HG03196 (cell line): ENCODE measurements around the gene GRB7.

Experiments
- ATAC-seq: cut with Tn5 transposase; IDR thresholded peaks from one replicate; pipeline ENCODE4 v1.9.1; 2021; ENCODE audit not compliant: unreplicated experiment

Gene GRB7

DNA sequence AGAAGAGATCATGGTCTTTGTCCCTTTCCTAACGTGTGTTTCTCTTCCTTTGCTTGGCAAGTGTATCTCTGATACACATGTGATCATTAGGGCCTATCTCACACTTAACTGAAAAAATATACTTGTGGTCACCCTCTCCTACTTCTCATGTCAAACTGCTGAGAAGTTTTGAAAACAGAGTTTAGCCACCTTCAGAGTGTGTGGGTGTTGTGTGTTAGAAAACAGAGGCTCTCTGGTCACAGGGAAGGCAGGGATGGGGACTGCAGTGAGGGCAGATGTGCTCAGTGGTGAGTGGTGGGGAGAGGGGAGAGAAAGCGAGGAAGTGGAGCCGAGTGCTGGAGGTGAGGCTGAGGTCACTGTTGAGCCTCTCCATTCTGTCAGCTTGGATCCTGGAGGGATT, 29.4 kb downstream of the GRB7 start:
- no peak for ATAC-seq

DNA sequence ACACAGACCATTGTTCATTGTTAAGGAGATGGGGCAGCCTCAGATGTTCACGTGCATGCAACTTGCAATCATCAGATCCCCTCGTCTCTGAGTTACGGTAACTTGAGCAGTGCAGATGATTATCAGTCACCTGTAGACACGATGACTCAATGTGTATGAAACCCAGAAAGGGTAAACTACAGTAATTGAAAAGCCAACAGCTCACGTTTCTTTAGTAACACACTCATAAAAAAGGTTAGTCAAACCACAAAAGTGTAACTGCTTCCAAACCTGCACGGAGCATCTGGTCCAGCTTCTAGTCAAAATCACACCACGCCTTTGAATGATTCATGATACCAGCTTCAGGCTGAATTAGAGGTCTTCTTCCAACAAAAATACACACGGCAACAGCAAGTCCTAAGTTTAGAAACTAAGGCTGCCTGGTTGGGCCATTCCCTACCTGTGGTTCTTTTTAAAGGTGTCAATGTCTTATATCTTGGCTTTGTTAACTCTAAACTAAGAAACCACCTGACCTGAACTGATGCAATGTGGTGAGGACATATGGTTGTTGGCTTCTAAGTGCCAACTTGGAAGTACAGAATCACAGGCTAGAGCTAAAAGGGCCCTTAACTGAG, 32.3 kb downstream of the GRB7 start:
- peak; percentile 49 for ATAC-seq

DNA sequence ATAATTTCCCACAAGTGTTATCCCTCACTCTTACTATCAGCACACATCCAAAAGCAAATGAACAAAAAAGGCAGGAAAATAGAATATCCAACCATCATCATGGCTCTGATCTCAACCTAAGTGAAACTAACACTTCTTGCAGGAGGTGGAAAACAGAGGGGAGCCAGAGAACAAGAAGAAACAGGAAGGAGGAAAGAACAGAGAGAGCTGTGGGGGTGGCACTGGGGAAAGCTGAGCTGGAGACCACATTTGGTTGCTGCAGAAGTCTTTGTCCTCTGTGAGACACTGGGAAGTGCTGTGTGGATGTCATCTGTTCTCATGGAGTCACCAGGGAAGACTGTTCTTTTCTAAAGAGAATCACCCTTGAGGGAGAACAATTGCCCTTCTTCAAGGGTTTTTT, 34.7 kb downstream of the GRB7 start:
- ATAC-seq, result no peak

DNA sequence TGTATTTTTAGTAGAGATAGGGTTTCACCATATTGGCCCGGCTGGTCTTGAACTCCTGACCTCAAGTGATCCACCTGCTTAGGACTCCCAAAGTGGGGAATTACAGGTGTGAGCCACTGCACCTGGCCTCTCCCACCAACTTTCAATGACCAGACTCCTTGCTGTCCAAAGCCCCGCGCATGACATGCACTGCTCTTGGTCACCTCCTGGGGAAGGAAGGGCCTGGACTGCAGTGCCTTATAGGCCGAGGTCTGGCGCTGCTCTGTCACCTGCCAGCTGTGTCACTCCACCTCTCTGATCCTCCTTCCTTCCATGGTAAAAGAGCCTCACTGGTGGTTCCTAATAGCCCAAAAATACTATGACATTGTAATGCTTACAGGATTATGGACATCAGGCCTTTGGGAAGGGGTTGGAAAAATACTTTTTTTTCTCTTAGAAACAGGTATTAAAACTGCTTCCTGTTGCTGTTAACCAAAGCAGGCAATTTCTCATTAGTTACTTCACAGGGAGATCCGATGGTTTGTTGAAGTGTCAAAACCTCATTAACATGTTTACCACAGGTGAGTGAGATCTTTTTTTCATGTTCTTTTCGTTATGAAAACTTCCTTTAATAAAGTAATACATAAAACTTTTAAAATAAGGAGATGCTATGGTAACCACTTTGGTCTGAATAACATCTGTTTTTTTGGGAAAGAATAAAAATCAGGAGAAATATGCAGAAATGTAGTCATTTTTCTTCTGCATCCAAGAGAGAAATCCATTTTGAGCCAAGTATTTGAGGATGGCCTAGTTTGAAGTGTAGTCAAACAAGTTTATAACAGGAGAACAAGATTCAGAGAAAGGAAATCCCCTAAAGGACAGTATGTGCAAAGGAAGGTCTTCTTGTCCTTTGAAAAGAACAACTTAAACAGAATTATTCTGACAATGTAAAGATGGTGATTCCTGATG, 35.5 kb downstream of the GRB7 start:
- no peak for ATAC-seq

DNA sequence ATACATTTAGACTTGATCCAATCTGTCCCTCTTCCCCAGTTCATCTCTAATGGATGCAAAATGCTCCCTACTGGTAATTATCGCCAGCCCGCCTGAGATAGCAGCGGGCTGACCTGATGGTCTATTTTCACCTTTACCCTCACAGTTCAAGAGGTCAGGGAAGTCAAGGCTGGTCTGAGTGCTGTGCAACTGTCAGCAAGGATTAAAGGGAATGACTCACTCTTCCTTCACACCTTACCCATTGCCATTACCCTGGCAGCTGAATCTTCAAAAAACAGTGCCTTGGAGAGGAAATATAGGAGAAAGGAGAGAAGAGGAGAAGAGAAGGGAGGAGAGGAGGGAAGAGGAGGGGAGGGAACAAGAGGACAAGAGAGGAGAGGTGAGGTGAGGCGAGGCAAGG, 36.3 kb downstream of the GRB7 start:
- no peak for ATAC-seq

DNA sequence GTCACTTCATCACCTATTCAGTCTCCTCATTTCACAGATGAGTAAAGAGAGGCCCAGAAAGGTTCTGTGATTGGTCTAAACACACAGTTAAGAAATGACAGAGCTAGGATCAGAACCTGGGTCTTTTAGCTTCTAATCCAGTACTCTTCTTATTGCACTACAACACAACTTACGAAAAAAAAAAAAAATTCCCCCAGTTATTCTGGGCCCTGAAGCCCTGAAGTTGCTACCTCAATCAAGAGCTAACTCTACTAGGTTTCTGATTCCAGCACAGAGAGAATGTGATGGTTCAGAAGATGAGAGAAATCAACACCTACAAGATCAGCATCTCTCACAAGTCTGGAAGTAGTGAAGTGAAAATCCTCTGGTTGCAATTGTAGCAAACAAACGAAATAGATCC, 37.3 kb downstream of the GRB7 start:
- no peak for ATAC-seq

DNA sequence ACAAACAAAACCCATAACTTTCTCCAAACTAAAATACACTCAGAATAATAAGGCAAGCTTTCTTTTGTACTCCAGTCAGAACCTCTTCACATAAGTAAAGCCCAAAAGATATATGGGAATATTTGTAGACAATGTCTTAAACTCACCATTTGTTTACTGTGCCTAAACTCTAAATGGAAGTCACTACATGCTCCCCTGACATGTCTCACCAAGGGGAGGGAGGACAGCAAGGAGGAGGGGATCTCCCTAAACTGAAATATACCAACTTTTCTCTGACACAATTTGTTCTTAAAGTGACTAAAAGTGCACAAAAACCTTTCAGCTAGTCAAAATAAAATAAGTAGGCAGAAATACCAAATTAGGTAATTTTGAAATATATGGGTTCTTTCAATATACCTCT, 38.5 kb downstream of the GRB7 start:
- ATAC-seq, result no peak

DNA sequence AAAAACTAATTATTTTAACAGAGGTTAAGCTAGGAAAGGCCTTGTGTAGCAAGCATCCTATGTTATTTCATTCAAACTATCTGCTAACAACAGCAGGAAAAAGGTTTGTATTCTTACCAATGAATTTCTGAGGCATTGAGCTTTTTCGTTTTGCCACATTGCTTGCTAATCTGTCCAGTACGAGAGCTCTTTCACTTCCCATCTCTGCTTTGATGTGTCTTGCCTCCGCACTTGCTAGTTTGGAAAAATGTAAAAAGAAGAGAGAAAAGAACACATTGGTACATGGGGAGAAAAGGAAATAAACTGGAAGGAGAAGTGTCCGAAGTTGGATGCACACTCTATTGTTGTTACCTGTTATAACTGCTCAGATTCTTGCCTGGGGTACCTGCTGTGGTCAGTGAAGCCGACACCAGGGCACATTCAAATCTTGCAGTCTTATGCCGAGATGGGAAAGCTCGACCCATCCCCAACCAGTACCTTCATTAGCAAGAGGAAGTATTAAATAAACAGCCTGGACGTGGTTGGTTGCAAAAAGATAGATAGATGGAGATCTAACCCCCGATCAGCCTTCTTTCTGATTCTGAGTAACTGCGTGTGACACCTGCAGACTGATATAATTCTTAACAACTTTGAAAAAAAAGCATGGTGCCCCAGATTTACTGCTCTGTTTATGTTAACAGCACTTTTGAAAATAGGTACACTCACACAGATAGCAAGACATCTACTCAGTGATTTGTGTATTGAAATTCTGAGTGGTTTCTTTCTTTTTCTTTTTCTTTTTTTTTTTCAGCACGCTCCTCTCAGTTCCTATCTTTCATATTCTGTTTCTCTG, 40.0 kb downstream of the GRB7 start:
- peak; percentile 42 for ATAC-seq

DNA sequence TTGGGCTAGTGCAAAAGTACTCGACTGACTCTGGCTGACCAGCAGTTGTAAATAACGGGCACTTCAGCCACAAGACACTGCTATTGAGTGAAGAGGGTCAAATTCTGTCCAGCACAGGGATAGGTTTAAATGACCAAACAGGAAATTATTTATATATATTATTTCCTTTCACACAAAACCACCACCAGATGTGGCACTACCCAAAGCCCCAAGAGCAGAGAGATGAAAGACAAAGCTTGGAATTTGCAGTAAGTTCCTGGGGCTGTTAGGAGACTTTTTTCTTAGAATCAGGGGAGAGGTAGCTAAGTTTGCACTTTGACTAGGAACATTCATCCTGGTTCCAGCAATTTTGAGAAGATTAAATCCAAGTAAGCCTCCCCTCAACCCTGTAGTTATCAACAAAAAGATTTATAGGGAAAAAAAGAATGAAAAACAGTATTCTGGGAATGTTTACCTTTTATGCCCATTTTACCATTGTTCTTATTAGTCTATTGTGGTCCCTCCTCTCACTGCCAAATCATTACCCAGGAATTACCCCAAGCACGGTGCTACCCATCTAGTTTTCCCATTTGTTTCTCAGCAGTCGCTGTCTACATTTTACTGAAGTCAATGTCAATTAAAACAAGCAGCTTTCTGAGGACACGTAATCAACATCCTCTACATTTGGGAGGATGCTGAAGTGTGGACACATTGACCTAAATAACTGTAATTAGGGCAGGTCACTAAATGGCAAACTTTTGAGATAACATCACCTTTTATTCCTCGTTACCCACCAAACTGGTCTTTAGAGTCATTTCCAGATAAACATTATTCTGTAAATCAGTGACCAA, 43.5 kb downstream of the GRB7 start:
- ATAC-seq, result no peak

DNA sequence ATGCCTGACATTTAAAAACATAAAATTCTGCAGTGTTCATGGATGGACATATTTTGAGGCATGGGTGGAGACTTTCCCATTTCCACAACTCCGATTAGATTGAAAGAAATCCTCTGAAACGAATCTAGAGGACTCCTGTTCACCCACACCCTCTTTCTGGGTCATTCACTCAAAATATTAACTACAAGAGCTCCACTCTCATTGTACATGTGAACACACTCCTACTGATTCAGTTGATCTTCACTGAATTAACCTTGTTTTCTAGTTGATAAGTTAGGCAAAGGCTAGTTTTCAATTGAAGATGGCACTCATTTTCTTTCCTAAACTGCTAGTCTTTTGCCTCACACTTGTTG, 44.1 kb downstream of the GRB7 start:
- ATAC-seq, result no peak

DNA sequence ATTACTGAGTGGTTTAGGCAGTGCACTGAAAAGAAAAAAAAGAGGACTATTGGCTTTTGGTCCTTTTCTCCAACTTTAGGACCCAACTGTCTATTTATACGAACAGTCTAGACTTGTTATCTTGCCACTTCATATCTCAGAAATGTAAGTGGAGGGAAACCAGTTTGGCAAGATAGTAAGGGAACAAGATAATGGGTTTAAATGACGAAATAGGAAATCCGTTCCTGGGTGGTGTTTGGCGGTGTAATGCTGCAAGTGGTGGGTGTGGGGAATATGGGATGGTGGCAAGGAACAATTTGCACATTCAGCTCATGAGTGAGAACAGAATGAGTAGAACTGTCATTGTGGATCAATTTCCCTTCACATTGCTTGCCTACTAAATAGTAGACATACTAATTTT, 44.7 kb downstream of the GRB7 start:
- no peak for ATAC-seq

DNA sequence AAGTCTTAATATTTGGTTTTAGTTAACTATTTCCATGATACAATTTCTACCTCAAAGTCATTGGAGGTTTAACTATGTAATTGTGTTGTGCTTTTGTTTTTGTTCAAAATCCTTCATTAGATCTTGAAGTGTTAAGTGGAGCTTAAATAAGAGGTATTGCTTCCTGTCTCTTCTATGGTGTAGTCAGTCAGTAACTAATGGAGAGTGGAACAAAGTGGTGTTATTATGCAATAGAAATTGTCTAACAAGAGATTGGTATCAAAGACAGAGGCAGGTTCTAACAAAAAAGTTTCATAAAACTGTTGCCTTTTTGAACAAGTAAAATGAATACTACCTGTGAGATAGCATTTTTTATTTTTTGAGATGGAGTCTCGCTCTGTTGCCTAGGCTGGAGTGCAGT, 45.2 kb downstream of the GRB7 start:
- no peak for ATAC-seq

DNA sequence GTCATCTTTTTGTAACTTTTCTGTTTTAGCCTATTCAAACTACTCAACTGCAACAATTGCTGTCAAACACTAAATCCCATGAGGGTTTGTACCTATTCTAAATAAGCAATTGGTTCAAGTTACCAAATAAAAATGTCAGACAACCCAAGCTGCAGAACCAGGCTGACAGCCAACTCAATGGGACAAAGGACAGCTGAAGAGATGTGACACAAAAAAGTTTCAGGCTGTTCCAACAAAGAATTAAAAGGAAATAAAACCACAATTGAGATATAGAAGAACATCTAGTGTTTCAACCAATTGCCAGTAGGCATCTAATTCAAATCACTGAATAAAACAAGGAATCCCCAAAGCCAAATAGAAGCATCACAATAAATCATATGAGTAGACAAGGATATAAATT, 49.3 kb downstream of the GRB7 start:
- no peak for ATAC-seq

DNA sequence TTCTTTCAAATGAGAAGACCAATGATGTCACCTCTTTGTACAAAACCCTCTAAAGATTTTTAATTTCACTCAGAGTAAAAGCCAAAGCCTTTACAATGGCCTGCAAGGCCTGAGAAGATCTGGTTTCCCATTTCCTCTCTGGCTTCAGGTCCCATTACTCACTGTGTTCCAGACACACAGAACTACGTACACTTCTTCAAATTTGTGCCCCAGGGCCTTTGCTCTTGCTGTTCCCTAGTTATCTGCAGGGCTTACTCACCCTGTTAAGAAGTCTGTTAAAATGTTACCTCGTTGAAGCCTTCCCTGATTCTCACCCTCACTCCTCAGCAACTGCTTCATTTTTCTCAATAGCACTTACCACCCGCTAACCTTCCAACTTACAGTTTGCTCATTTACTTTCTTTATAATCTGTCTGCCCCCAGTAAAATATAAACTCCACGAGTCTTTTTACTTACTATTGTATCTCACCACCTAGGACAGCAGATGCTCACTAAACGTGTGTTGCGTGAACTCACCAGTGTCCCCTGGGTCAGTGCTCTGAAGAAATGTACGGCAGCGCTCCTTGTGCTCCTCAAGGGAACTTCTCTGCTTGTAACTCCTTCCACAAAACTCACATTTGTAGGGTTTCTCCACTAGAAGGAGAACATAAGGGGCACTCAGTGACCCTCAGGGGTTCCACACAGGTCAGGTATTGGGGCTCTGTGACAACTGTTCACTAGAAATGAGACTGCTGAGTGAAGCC, 50.2 kb downstream of the GRB7 start:
- ATAC-seq, result no peak

DNA sequence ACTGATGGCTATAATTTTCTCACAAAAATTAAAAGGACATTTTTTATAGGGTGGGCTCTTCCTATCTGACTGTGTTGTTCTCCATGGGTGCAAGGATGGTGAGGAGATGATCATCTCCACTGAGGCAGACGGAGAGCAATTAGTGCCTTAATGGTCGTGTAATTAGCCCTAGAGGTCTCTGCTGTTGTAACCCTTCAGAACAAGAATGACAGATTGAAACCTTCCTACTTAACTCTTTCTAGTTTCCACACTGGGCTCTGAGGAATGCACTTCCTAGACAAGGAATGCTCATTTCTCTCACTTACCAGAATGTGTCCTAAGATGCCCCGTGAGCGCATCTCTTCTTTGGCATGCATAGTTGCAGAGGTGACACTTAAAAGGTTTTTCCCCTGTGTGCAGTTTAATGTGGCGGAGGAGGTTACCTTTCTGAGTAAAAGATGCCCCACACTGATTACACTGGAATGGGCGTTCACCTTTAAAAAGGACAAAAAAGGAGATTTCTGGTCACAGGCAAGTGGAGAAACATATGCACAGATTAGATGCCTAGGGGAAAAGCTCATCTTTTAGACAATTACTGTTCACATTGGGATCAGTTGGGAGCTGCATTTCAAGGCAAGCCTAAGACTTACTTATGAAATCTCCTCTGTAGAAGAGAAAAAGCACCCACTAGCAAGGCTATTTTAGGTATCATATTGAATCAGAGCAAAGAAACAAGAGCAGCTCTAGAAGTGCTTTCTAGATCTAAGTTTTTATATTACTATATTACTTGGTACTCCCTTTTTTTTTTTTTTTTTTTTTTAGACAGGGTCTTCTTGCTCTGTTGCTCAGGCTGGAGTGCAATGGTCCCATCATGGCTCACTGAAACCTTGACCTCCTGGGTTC, 53.6 kb downstream of the GRB7 start:
- no peak for ATAC-seq

DNA sequence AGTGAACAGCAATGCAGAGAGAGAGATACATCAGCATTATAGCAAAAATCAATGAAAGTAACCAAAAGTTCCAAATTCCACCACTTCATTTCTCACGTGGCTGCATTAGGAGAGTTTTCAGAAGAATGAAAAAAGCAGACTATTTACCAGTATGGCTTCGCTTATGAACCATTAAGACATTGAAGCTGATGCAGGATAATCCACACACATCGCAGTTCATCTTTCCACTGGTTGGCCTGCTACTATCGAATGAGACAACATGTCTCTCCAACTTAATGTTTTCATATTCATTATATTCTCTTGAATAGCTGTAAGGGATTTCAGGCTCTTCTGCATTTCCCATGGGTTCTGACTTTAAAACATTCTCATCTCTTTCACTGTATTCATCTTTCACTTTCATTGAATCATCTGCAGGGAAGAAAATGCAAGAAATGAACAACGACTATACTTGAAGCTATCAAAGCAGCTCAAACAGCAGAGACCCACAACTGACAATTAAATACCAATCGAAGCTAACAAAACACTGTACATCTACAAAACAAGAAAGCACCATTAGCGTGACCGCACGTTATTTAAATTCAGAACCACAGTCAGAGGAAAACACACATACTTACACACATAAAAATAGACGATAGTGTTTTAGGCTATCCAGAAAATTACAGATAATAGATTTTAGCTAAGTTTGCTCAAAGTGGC, 54.9 kb downstream of the GRB7 start:
- no peak for ATAC-seq

DNA sequence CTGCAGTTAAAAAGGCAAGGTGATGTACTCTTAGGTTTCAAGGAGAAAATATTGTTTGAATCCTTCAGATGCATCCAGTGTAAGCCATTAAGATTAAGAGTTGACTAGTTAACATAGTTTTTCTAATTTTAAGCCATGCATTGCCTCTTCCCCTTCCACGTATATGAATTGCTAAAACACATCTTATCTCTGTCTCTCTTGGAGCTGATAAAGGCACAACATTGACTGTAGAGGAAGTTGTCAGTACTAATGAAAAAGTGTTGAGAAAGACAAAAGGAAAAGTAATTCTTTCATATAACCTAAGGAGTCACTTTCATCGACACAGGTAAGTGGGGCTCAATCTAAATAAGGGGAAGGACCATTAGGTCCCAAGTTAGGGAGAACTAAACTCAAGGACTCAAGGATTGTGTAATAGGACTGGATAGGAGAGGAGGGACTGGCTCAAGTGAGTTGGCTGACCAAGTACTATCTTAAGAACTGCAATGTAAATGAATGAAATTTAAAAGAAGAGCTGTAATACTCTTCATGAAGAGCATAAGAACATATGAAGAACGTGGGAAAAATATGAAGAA, 55.6 kb downstream of the GRB7 start:
- no peak for ATAC-seq

DNA sequence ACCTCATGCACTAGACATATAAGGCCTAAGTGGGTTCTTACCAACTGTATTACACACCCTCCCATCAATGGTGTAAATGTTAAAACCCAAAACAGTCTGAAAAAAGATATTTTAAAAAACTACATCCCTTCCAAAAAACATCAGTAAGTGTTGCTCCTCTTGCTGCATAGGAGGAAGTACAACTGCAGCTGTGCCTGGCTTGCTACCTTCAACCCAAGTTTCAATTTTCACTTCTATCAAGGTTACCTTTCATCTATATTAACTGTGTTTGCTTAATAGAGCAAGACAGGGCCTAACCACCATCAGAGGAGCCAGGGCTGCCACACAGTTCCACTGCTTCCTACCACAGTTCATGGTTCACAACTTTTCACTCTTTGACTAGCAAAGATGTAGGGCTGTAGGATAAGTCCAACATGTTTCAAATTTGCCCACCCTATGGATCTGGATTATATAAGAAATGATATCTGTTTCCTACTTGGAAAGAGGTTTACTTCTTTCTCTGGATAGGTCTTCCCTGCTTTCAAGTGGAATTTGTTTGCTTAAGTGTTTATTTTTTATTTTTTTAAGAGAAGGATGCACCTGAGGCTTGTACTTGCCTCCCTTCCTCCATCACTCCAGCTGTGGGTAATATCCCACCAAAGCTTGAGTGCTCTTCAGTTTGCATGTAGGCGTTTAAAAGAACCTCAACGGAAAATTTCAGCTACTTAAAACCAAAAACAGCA, 56.7 kb downstream of the GRB7 start:
- ATAC-seq, result peak; percentile 85
